GM12878 (cell line): ENCODE data around the gene RINL. TPM values are rescaled to one million over a fixed set of nuclear protein-coding genes. Genes with fewer than 3 reads are reported as not detected.

Source experiments
- ATAC-seq: fragments of 200-7000 bp; cut with Tn5 transposase; 3 replicates; pipeline ENCODE4 v1.9.1; 2020; ENCODE audit warnings: mild to moderate bottlenecking, moderate library complexity
- BruUV-seq: library from RNA; stranded (reverse); fragments of 400-500 nt; replicated peaks from 2 replicates; lab custom pipeline; 2021; lab: Mats Ljungman, UMichigan
- CTCF ChIA-PET: fragments of 300-600 bp; sonication (Branson Sonifier 250); formaldehyde crosslinking; extraction: SDS; loops from one replicate; lab custom pipeline; 2021; ENCODE audit warnings: inconsistent platforms; lab: Yijun Ruan, JAX
- POLR2A ChIA-PET: fragments of 350-600 bp; formaldehyde crosslinking; extraction: SDS; loops from one replicate; lab custom pipeline; 2021; ENCODE audit warnings: inconsistent platforms; lab: Charles Lee
- RAD21 ChIA-PET: fragments of 300-600 bp; sonication (Branson Sonifier 250); formaldehyde crosslinking; loops from one replicate; lab custom pipeline; 2023; ENCODE audit warnings: antibody characterized with exemption; ENCODE audit not compliant: unreplicated experiment; lab: Charles Lee
- SMC1A ChIA-PET: fragments of 300-600 bp; sonication (Branson Sonifier 250); formaldehyde crosslinking; loops from one replicate; lab custom pipeline; 2023; ENCODE audit not compliant: unreplicated experiment, uncharacterized antibody; lab: Charles Lee
- DNase-seq: peaks from one replicate; pipeline ENCODE4 v3.0.0-alpha.2; 2011; ENCODE audit warnings: low read depth, low spot score
- FAIRE-seq: peaks from 3 replicates; lab custom pipeline; 2011; peaks lifted over from hg19 to GRCh38; lab: Jason Lieb, UNC
- H2AFZ ChIP-seq: 2 replicates; pipeline ENCODE4 v1.6.0; 2011; ENCODE audit warnings: low read depth, low read length, control low read depth; ENCODE audit not compliant: control insufficient read depth
- H3K27ac ChIP-seq: 2 replicates; pipeline ENCODE4 v1.5.1; 2011; ENCODE audit warnings: control low read depth; ENCODE audit not compliant: control insufficient read depth, insufficient read depth
- H3K27me3 ChIP-seq, 2 experiments: replicated peaks in 1 of 2; 2 replicates each; pipeline versions ENCODE4 v1.6.0 to v1.6.1; 2011; ENCODE audit warnings: low read length in 1 of 2; ENCODE audit not compliant: control insufficient read depth in 2 of 2, insufficient read depth in 2 of 2
- H3K36me3 ChIP-seq, 2 experiments: 2 replicates each; pipeline ENCODE4 v1.5.1; 2011; ENCODE audit warnings: low read length in 1 of 2; ENCODE audit not compliant: control insufficient read depth in 2 of 2, insufficient read depth in 2 of 2
- H3K4me1 ChIP-seq: 2 replicates; pipeline ENCODE4 v1.6.1; 2011; ENCODE audit warnings: mild to moderate bottlenecking, low read length, moderate library complexity, mixed read lengths; ENCODE audit not compliant: control insufficient read depth, insufficient read depth
- H3K4me2 ChIP-seq: 2 replicates; pipeline ENCODE4 v1.6.0; 2011; ENCODE audit warnings: control low read depth; ENCODE audit not compliant: control insufficient read depth, insufficient read depth
- H3K4me3 ChIP-seq: fragments of 200-600 bp; sonication (generic); 2 replicates; pipeline ENCODE4 v1.5.1; 2016
- H3K79me2 ChIP-seq: 2 replicates; pipeline ENCODE4 v1.6.0; 2011; ENCODE audit warnings: low read length; ENCODE audit not compliant: control insufficient read depth, insufficient read depth
- H3K9ac ChIP-seq: 2 replicates; pipeline ENCODE4 v1.8.0; 2011; ENCODE audit warnings: low read length, control low read depth, mixed read lengths; ENCODE audit not compliant: control insufficient read depth, insufficient read depth
- H3K9me3 ChIP-seq: replicated peaks from 3 replicates; pipeline ENCODE4 v1.5.1; 2011; ENCODE audit warnings: mild to moderate bottlenecking, low read length; ENCODE audit not compliant: control insufficient read depth, insufficient read depth
- H4K20me1 ChIP-seq: 2 replicates; pipeline ENCODE4 v1.6.0; 2011; ENCODE audit not compliant: control insufficient read depth, insufficient read depth
- ATF7 ChIP-seq: fragments of 450-650 bp; IDR thresholded peaks from 2 replicates; pipeline ENCODE4 v1.6.1; 2016; ENCODE audit warnings: low read depth, mild to moderate bottlenecking
- MEF2B ChIP-seq: fragments of 450-650 bp; IDR thresholded peaks from 2 replicates; pipeline ENCODE4 v1.6.1; 2018; ENCODE audit warnings: mild to moderate bottlenecking, moderate library complexity; ENCODE audit not compliant: partially characterized antibody, poor library complexity, severe bottlenecking
- MLLT1 ChIP-seq: fragments of 450-650 bp; IDR thresholded peaks from 2 replicates; pipeline ENCODE4 v1.6.1; 2016; ENCODE audit warnings: mild to moderate bottlenecking
- NR2C2 ChIP-seq: IDR thresholded peaks from 2 replicates; pipeline ENCODE4 v1.6.1; 2011; ENCODE audit warnings: borderline replicate concordance, low read depth; ENCODE audit not compliant: control insufficient read depth, insufficient read length
- NRF1 ChIP-seq: conservative IDR thresholded peaks from 2 replicates; pipeline ENCODE4 v1.6.1; 2011; ENCODE audit warnings: mild to moderate bottlenecking, low read depth, low read length, improper control_type of control experiment
- SMAD5 ChIP-seq: IDR thresholded peaks from 2 replicates; pipeline ENCODE4 v1.6.1; 2016; ENCODE audit warnings: antibody characterized with exemption, low read depth
- SUPT20H ChIP-seq: IDR thresholded peaks from 2 replicates; pipeline ENCODE4 v1.6.1; 2011; ENCODE audit warnings: low read depth, mild to moderate bottlenecking, low read length, moderate library complexity, borderline replicate concordance; ENCODE audit not compliant: control insufficient read depth
- YBX1 ChIP-seq: fragments of 450-650 bp; IDR thresholded peaks from 2 replicates; pipeline ENCODE4 v1.6.1; 2016; ENCODE audit warnings: antibody characterized with exemption
- ZBTB40 ChIP-seq: fragments of 450-650 bp; IDR thresholded peaks from 2 replicates; pipeline ENCODE4 v1.6.1; 2016; ENCODE audit warnings: mild to moderate bottlenecking, moderate library complexity, borderline replicate concordance
- WGBS: methylation state at CpG from one replicate; pipeline ENCODE4 v1.1.6; 2016; ENCODE audit warnings: low lambda C conversion rate; ENCODE audit not compliant: insufficient replicate concordance, insufficient coverage; ENCODE audit errors: missing lambda C conversion rate; 5-methylcytosine and 5-hydroxymethylcytosine counted together
- in situ Hi-C: fragments of 300-500 bp; cut with MboI; formaldehyde crosslinking; loops from 9 replicates; pipeline ENCODE4 v1.14.3; 2018; ENCODE audit warnings: mixed read lengths
- intact Hi-C: fragments of 100-400 bp; cut with micrococcal nuclease; formaldehyde crosslinking; loops from one replicate; pipeline ENCODE4 v1.14.2; 2022; ENCODE audit not compliant: unreplicated experiment
- polyA plus RNA-seq, 11 experiments: library from polyadenylated mRNA; depleted of rRNA in 4 of 11; unstranded in 6 of 11; stranded (reverse) in 5 of 11; fragments of >200 nt; fragmentation: Nextera tagmentation in 4 of 11; fragmentation: Illumina TruSeq in 1 of 11; extraction: Ambion mirVana in 4 of 11; extraction: Trizol in 1 of 11; gene quantifications; 1 replicate in 1 of 11; 2 replicates in 10 of 11; pipeline versions ENCODE4 v1.2.1 to v1.2.3, GENCODE V29; 2011 to 2016; ENCODE audit warnings: inconsistent platforms in 2 of 11, missing spikeins in 2 of 11, low read depth in 1 of 11
- total RNA-seq, 4 experiments: library from RNA; depleted of rRNA in 3 of 4; stranded (reverse); fragments of >200 nt in 3 of 4; fragmentation: Illumina TruSeq in 1 of 4; extraction: Trizol in 1 of 4; gene quantifications; 2 replicates each; pipeline versions ENCODE4 v1.2.1 to v1.2.3, GENCODE V29; 2013 to 2021
- TF ChIP-seq, protein P1 (sequence below): fragments of 450-650 bp; IDR thresholded peaks from 2 replicates; pipeline ENCODE4 v1.6.1; 2017; ENCODE audit warnings: antibody characterized with exemption, mild to moderate bottlenecking, moderate library complexity

The RINL gene
- total and polyA plus RNA-seq, 10 of the 15 experiments (the other 5 are each of a cell fraction or from before 2014, with no cell fraction given), result 14.5 to 64.2 (median 47.6) TPM

GRCh38 chr19:38869836-38870607 is 8.1 kb downstream of the RINL start:
- H3K4me1 ChIP-seq, result peaks cover 24% of the 10 kb centered on the region
- TF ChIP-seq MLLT1, result no peak; the same call in 1 of the 2 replicates
- no peak for TF ChIP-seq SMAD5
- TF ChIP-seq, protein P1, sequence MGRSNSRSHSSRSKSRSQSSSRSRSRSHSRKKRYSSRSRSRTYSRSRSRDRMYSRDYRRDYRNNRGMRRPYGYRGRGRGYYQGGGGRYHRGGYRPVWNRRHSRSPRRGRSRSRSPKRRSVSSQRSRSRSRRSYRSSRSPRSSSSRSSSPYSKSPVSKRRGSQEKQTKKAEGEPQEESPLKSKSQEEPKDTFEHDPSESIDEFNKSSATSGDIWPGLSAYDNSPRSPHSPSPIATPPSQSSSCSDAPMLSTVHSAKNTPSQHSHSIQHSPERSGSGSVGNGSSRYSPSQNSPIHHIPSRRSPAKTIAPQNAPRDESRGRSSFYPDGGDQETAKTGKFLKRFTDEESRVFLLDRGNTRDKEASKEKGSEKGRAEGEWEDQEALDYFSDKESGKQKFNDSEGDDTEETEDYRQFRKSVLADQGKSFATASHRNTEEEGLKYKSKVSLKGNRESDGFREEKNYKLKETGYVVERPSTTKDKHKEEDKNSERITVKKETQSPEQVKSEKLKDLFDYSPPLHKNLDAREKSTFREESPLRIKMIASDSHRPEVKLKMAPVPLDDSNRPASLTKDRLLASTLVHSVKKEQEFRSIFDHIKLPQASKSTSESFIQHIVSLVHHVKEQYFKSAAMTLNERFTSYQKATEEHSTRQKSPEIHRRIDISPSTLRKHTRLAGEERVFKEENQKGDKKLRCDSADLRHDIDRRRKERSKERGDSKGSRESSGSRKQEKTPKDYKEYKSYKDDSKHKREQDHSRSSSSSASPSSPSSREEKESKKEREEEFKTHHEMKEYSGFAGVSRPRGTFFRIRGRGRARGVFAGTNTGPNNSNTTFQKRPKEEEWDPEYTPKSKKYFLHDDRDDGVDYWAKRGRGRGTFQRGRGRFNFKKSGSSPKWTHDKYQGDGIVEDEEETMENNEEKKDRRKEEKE, result no peak
- no peak for TF ChIP-seq ATF7
- TF ChIP-seq SUPT20H, result no peak
- no peak for TF ChIP-seq NR2C2
- TF ChIP-seq NRF1, result peak; percentile 43; the same call in 1 of the 2 replicates
- TF ChIP-seq YBX1, result no peak
- no peak for TF ChIP-seq MEF2B
- no peak for TF ChIP-seq ZBTB40

More at GRCh38 chr19:38869836-38870607, 8.1 kb downstream of the RINL start:
- ATAC-seq (peak; percentile 92), FAIRE-seq (peak; percentile 54), DNase-seq (no peak)
- H3K4me2 ChIP-seq, result peak overlapping the region; percentile 96
- peak overlapping the region; percentile 52; the same call in 1 of the 2 replicates for H3K4me3 ChIP-seq
- H4K20me1 ChIP-seq, result no peaks in the 10 kb centered on the region
- no TSS peak for BruUV-seq
- intact Hi-C loops, result loop anchor here (5.0 kb wide), 1 partner anchor 62 kb away; the partner anchor contains the start of genes MRPS12 and SARS2
- H3K27ac ChIP-seq, result peak overlapping the region; percentile 46; the same call in 1 of the 2 replicates
- no peaks in the 10 kb centered on the region for H3K9me3 ChIP-seq
- in situ Hi-C loops, result loop anchor here (5.0 kb wide), 1 partner anchor 318 kb away; no protein-coding TSS in a partner anchor
- peak overlapping the region; percentile 77 for H2AFZ ChIP-seq
- H3K27me3 ChIP-seq, result no peaks in the 10 kb centered on the region
- SMC1A ChIA-PET, result interaction anchor here (0.8 to 4.6 kb wide), 15 partner anchors 8 to 467 kb away, joined by 3 to 39 read pairs (median 4); partner anchors contain the start of genes ECH1, FAM98C and RINL
- H3K36me3 ChIP-seq, result peaks cover 0 to 4% of the 10 kb centered on the region in 2 experiments; a peak in 1 of 4 replicates
- CTCF ChIA-PET, result interaction anchor here (0.8 to 2.5 kb wide), 13 partner anchors 9 to 496 kb away, joined by 3 to 17 read pairs (median 7); partner anchors contain the start of genes ECH1, FAM98C, FBXO17 and RINL
- 22% methylated on average over 47 of the region's 62 CpGs for WGBS
- no peaks in the 10 kb centered on the region for H3K79me2 ChIP-seq
- peak overlapping the region; percentile 48; the same call in 1 of the 2 replicates for H3K9ac ChIP-seq
- POLR2A ChIA-PET, result interaction anchor here (1.2 to 9.7 kb wide), 7 partner anchors 8 to 39 kb away, joined by 7 to 144 read pairs (median 12); partner anchors contain the start of genes ECH1, NFKBIB, RINL and SIRT2
- RAD21 ChIA-PET, result interaction anchor here (0.6 to 4.3 kb wide), 14 partner anchors 9 to 467 kb away, joined by 3 to 34 read pairs (median 8); partner anchors contain the start of genes ECH1, FAM98C, HNRNPL and NFKBIB
